NOMO-1 (cell line): ENCODE results near the gene MACIR.

Experiments used
- DNase-seq, 2 experiments: peaks; one replicate each; lab custom pipeline; 2025; ENCODE audit not compliant: unreplicated experiment in 2 of 2; lab: John Stamatoyannopoulos, UW

The MACIR gene

GRCh38 chr5:103289024-103289423, 30.5 kb downstream of the MACIR start:
- no peak for DNase-seq

GRCh38 chr5:103290846-103291245, 32.3 kb downstream of the MACIR start:
- no peak for DNase-seq

GRCh38 chr5:103291606-103292005, 33.0 kb downstream of the MACIR start:
- DNase-seq = no peak

GRCh38 chr5:103293099-103293498, 34.5 kb downstream of the MACIR start:
- DNase-seq = no peak

- DNase-seq = no peak
These were observed 35.2 kb downstream of the MACIR start for GRCh38 chr5:103293719-103294118.

- DNase-seq = no peak
These were observed 36.3 kb downstream of the MACIR start for GRCh38 chr5:103294906-103295305.

GRCh38 chr5:103295424-103295823, 36.9 kb downstream of the MACIR start:
- DNase-seq = no peak

GRCh38 chr5:103295871-103296270, 37.3 kb downstream of the MACIR start:
- DNase-seq = no peak

- DNase-seq = no peak
These were observed 39.6 kb downstream of the MACIR start for GRCh38 chr5:103298117-103298516.

- DNase-seq = no peak
These were observed 40.1 kb downstream of the MACIR start for GRCh38 chr5:103298607-103299188.

- no peak for DNase-seq
These were observed 47.2 kb downstream of the MACIR start for GRCh38 chr5:103305809-103306208.

- no peak for DNase-seq
These were observed 48.9 kb downstream of the MACIR start for GRCh38 chr5:103307470-103307869.

GRCh38 chr5:103308774-103309173, 50.2 kb downstream of the MACIR start:
- DNase-seq = no peak

GRCh38 chr5:103313056-103313455, 54.5 kb downstream of the MACIR start:
- no peak for DNase-seq

GRCh38 chr5:103315455-103315854, 56.9 kb downstream of the MACIR start:
- no peak for DNase-seq

GRCh38 chr5:103327451-103327850, 68.9 kb downstream of the MACIR start:
- DNase-seq = no peak

GRCh38 chr5:103327893-103328292, 69.3 kb downstream of the MACIR start:
- DNase-seq = no peak
